ENCODE measurements around the gene GPR89A.
"Not testable (repeated sequence)": the region's sequence is repeated elsewhere in the genome, so short reads cannot be mapped to it uniquely, and the experiment has no call there.

The GPR89A gene

GRCh38 chr1:145607833-145608733 is at the start of gene GPR89A:
GPR89A (plus strand) TSS chr1:145607988; CDS start chr1:145608134, 146 bp downstream.
- peak; percentile 84 for DNase-seq (ENCODE audit: low spot score)

- not testable (repeated sequence) for DNase-seq (ENCODE audit: low spot score)
Measured at GRCh38 chr1:145586820-145587219, 21.0 kb upstream of the GPR89A start.

- not testable (repeated sequence) for DNase-seq (ENCODE audit: low spot score)
Measured at GRCh38 chr1:145590806-145591205, 17.0 kb upstream of the GPR89A start.

GRCh38 chr1:145592347-145592746 is 15.4 kb upstream of the GPR89A start:
- not testable (repeated sequence) for DNase-seq (ENCODE audit: low spot score)

GRCh38 chr1:145595421-145595820 is 12.4 kb upstream of the GPR89A start:
- DNase-seq (ENCODE audit: low spot score): not testable (repeated sequence)

- not testable (repeated sequence) for DNase-seq (ENCODE audit: low spot score)
Measured at GRCh38 chr1:145596236-145596635, 11.6 kb upstream of the GPR89A start.

GRCh38 chr1:145599426-145599825 is 8.4 kb upstream of the GPR89A start:
- DNase-seq (ENCODE audit: low spot score): not testable (repeated sequence)

GRCh38 chr1:145601593-145601992 is 6.2 kb upstream of the GPR89A start:
- no peak for DNase-seq (ENCODE audit: low spot score)

GRCh38 chr1:145606840-145607239 is 948 bp upstream of the GPR89A start:
- DNase-seq (ENCODE audit: low spot score): not testable (repeated sequence)

- not testable (repeated sequence) for DNase-seq (ENCODE audit: low spot score)
Measured at GRCh38 chr1:145607289-145607688, 499 bp upstream of the GPR89A start.

- DNase-seq (ENCODE audit: low spot score): not testable (repeated sequence)
Measured at GRCh38 chr1:145610744-145611143, 3.0 kb downstream of the GPR89A start.

- not testable (repeated sequence) for DNase-seq (ENCODE audit: low spot score)
Measured at GRCh38 chr1:145620073-145620472, 12.3 kb downstream of the GPR89A start.

- DNase-seq (ENCODE audit: low spot score): not testable (repeated sequence)
Measured at GRCh38 chr1:145622177-145622576, 14.4 kb downstream of the GPR89A start.

GRCh38 chr1:145636237-145636636 is 28.4 kb downstream of the GPR89A start:
- DNase-seq (ENCODE audit: low spot score): not testable (repeated sequence)

- not testable (repeated sequence) for DNase-seq (ENCODE audit: low spot score)
Measured at GRCh38 chr1:145641886-145642285, 34.1 kb downstream of the GPR89A start.

- DNase-seq (ENCODE audit: low spot score): not testable (repeated sequence)
Measured at GRCh38 chr1:145643990-145644389, 36.2 kb downstream of the GPR89A start.

GRCh38 chr1:145656245-145656943 is 48.6 kb downstream of the GPR89A start:
- not testable (repeated sequence) for DNase-seq (ENCODE audit: low spot score)

GRCh38 chr1:145662502-145662901 is 54.7 kb downstream of the GPR89A start:
- DNase-seq (ENCODE audit: low spot score): not testable (repeated sequence)

- not testable (repeated sequence) for DNase-seq (ENCODE audit: low spot score)
Measured at GRCh38 chr1:145665015-145665414, 57.2 kb downstream of the GPR89A start.

- DNase-seq (ENCODE audit: low spot score): not testable (repeated sequence)
Measured at GRCh38 chr1:145670995-145671745, 63.4 kb downstream of the GPR89A start.

GRCh38 chr1:145673217-145673616 is 65.4 kb downstream of the GPR89A start:
- not testable (repeated sequence) for DNase-seq (ENCODE audit: low spot score)

- DNase-seq (ENCODE audit: low spot score): not testable (repeated sequence)
Measured at GRCh38 chr1:145684858-145685257, 77.1 kb downstream of the GPR89A start.

Data from COLO829 (cell line).